Measurements from ENCODE around the gene DNAJC5.

DNA sequence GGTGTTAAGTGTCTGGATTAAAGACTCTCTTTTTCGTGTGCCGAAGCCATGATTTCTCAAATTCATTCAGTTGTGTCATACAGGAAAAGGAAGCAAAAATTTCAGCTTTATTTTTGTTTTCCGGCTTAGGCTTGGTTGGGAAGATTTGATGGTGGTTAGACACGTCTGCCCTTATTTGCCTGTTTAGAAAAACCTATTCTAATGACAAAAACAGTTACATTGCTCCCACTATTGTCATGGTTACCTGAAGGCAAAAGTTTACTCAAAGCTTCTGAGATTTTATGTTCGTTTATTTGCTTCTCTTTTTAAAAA is 982 bp downstream of the DNAJC5 start:
- TF ChIP-seq, protein P1, sequence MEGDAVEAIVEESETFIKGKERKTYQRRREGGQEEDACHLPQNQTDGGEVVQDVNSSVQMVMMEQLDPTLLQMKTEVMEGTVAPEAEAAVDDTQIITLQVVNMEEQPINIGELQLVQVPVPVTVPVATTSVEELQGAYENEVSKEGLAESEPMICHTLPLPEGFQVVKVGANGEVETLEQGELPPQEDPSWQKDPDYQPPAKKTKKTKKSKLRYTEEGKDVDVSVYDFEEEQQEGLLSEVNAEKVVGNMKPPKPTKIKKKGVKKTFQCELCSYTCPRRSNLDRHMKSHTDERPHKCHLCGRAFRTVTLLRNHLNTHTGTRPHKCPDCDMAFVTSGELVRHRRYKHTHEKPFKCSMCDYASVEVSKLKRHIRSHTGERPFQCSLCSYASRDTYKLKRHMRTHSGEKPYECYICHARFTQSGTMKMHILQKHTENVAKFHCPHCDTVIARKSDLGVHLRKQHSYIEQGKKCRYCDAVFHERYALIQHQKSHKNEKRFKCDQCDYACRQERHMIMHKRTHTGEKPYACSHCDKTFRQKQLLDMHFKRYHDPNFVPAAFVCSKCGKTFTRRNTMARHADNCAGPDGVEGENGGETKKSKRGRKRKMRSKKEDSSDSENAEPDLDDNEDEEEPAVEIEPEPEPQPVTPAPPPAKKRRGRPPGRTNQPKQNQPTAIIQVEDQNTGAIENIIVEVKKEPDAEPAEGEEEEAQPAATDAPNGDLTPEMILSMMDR (IDR thresholded peaks at IDR 0.05): no peak
- TF ChIP-seq EP300 (IDR thresholded peaks at IDR 0.05): no peak

All from ovary (tissue), 3 donors.